ENCODE results near the gene ADAM12.

The ADAM12 gene

DNA sequence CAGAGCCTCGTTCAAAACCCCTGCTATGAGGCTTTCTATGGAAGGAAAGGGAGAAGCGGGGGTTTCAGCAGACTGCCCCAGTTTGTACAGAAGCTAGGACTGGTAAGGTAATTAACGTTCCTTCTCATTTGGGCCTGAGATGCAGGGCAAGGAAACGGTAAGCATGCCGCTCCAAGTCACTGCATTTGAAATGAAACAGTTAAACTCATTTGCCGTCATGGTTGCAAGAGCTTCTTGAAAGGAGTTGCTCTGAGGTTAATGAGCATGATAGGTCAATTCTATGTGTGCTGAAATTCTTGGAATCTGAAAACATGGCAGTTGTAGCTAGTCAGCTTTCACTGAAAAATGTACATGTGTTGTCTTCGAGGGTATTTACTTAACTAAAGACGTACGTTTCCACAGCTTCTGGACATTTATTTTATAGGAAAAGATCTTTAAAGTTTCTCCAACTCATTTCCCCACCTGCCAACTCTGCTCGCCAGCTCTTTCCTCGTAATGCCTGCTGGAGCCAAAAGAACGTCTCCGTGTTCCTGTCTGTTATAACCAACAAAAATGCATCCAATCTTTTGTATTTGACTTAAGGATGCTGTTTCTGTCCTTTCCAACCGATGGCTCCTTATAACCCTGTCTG is 73.3 kb downstream of the ADAM12 start:
- TF ChIP-seq, protein P1, sequence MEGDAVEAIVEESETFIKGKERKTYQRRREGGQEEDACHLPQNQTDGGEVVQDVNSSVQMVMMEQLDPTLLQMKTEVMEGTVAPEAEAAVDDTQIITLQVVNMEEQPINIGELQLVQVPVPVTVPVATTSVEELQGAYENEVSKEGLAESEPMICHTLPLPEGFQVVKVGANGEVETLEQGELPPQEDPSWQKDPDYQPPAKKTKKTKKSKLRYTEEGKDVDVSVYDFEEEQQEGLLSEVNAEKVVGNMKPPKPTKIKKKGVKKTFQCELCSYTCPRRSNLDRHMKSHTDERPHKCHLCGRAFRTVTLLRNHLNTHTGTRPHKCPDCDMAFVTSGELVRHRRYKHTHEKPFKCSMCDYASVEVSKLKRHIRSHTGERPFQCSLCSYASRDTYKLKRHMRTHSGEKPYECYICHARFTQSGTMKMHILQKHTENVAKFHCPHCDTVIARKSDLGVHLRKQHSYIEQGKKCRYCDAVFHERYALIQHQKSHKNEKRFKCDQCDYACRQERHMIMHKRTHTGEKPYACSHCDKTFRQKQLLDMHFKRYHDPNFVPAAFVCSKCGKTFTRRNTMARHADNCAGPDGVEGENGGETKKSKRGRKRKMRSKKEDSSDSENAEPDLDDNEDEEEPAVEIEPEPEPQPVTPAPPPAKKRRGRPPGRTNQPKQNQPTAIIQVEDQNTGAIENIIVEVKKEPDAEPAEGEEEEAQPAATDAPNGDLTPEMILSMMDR (IDR thresholded peaks at IDR 0.05; ENCODE audit: unreplicated experiment in 3 of 3), result no peak
- peaks cover 37% of the 10 kb centered on the region for H3K4me1 Mint-ChIP-seq
- H3K36me3 Mint-ChIP-seq (ENCODE audit: low read depth), result peaks cover 6% of the 10 kb centered on the region
- peak overlapping the region; percentile 65 to 88 (median 81) for H3K27ac Mint-ChIP-seq
- no peaks in the 10 kb centered on the region for H3K9me3 Mint-ChIP-seq
- peaks cover 3% of the 10 kb centered on the region for H3K27me3 Mint-ChIP-seq (ENCODE audit: low read depth)
- H3K4me3 Mint-ChIP-seq, result peak overlapping the region in 1 of 3 experiments; percentile 0

DNA sequence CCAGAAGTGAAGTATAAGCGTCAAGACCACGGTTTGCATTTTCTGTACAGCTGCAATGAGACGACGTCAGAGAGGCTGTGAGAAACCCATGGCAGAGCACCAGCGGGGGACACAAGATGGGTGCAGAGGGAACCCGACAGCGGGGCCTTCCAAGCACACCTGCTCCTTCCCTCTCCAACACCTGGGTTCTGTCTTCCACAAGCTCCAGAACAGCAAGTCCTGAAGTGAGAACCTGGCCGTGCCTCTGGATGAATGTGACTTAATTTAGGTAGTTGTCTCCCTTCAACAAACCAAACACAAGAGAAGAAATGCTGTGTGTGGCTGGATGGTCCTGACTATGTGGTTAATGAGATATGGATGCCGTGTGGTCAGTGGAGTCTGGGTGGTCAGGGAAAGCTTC is 76.1 kb downstream of the ADAM12 start:
- Mint-ChIP-seq H3K27ac (no peak overlapping the region), H3K27me3 (ENCODE audit: low read depth) (peaks cover 3% of the 10 kb centered on the region), H3K4me1 (peaks cover 58% of the 10 kb centered on the region), H3K36me3 (ENCODE audit: low read depth) (peaks cover 6% of the 10 kb centered on the region), H3K4me3 (no peak overlapping the region), H3K9me3 (no peaks in the 10 kb centered on the region)
- TF ChIP-seq, protein P1 (IDR thresholded peaks at IDR 0.05; ENCODE audit: unreplicated experiment in 3 of 3), result no peak

DNA sequence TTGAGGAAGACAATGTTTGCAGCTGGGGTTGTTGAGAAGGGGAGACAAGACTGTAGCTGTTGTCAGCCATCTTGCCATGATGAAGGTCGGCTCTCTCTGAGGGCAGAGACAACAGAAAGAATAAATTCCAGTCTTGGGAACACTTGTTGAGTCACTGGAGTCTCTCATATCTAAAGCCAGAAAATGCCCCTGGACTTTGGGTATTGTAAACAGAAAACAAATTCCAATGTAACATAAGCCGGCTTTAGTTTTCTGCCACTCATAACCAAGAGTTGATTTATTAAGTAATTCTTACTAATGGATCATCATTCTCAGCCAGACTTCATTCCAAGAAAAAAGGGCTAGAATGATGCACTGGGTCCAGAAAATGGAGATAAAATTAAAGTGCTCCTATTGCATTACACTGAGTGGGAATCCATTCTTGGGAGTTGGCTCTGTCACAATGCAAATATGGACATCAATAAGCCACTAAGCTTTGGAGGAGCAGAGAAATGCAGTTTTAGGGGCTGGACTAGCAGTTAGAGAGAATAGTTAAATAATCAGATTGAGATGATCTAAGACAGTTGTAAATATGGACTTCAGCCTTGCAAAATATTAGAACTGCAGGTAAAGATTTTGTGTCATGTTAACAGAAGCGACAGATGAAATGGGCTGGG is 78.9 kb downstream of the ADAM12 start:
- H3K36me3 Mint-ChIP-seq (ENCODE audit: low read depth), result peaks cover 6% of the 10 kb centered on the region
- peak overlapping the region; percentile 67 to 72 (median 69) for H3K27ac Mint-ChIP-seq
- H3K27me3 Mint-ChIP-seq (ENCODE audit: low read depth), result peaks cover 3% of the 10 kb centered on the region
- TF ChIP-seq, protein P1 (IDR thresholded peaks at IDR 0.05; ENCODE audit: unreplicated experiment in 3 of 3), result no peak
- peaks cover 8% of the 10 kb centered on the region for H3K9me3 Mint-ChIP-seq
- H3K4me3 Mint-ChIP-seq, result peak overlapping the region in 1 of 3 experiments; percentile 7
- peaks cover 45% of the 10 kb centered on the region for H3K4me1 Mint-ChIP-seq

DNA sequence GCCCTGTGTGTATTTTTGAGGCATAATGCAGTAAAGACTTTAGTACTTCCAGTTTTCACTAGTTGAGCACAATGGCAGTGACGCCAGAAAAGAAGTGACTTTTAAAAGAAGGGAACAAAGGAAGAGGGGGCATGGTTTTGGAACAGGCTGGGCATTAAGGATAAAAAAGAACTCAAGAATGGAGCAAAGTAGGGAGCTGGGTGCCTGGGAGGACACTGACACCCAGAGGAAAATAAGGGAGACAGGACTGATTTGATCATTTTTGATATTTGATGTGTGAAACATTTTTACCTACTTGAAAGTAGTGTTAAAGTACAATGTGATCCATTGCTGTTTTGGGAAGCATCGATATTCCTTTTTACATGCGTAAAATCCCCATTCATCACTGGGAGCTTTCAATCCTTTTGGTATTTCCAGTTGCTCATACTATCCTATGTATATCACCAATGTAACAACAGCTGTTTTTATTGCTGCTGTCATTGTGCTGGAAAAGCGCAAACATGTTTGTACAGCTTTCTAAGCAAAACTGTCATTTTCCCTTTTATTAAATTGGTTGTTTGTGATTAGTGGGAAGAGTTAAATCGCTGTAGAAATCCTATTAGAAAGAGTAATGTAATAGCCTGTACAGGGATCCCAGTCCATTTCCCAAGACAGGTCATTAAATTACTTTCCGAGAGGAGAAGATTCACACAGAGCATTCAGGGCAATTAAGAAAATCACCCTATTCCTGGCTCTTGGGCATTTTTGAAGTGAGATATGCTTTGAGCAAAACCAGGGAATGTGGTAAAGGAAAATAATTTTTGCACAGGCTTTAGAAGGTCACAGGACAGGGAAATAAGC is 85.2 kb downstream of the ADAM12 start:
- peaks cover 8% of the 10 kb centered on the region for H3K36me3 Mint-ChIP-seq (ENCODE audit: low read depth)
- TF ChIP-seq, protein P1 (IDR thresholded peaks at IDR 0.05; ENCODE audit: unreplicated experiment in 3 of 3), result peak in 1 of 3 experiments; percentile 31
- no peaks in the 10 kb centered on the region for H3K27me3 Mint-ChIP-seq (ENCODE audit: low read depth)
- H3K4me1 Mint-ChIP-seq, result peaks cover 53% of the 10 kb centered on the region
- peaks cover 25% of the 10 kb centered on the region for H3K9me3 Mint-ChIP-seq
- H3K27ac Mint-ChIP-seq, result peak overlapping the region; percentile 78 to 89 (median 83)
- peak overlapping the region in 2 of 3 experiments; percentile 5 to 50 for H3K4me3 Mint-ChIP-seq

DNA sequence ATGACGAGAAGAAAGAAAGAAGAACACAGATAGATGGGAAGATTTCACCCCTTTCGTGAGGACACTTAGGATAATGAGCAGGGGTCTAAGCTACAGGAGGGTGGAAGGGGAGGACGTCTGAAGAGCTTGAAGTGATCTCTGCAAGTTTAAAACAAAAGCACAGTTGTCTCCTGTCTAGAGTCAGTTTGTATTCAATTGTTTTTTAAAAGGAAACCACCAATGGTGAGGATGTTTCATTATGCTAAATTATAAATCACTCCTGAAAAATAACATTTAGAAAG is 85.9 kb downstream of the ADAM12 start:
- Mint-ChIP-seq H3K27me3 (ENCODE audit: low read depth) (no peaks in the 10 kb centered on the region), H3K27ac (peak overlapping the region; percentile 78 to 89 (median 83)), H3K4me1 (peaks cover 58% of the 10 kb centered on the region), H3K9me3 (peaks cover 27% of the 10 kb centered on the region), H3K4me3 (peak overlapping the region in 1 of 3 experiments; percentile 50), H3K36me3 (ENCODE audit: low read depth) (peaks cover 11% of the 10 kb centered on the region)
- TF ChIP-seq, protein P1 (IDR thresholded peaks at IDR 0.05; ENCODE audit: unreplicated experiment in 3 of 3), result no peak

All from nephron (organoid).